BLaER1 (cell line): ENCODE results near the gene FOXF1.

Experiments
- H3K27ac ChIP-seq: shearing (Covaris generic); formaldehyde crosslinking; 2 replicates; pipeline ENCODE4 v1.8.1; 2022
- H3K27me3 ChIP-seq: shearing (Covaris generic); formaldehyde crosslinking; 2 replicates; pipeline ENCODE4 v1.8.1; 2022
- H3K36me3 ChIP-seq: shearing (Covaris generic); formaldehyde crosslinking; 2 replicates; pipeline ENCODE4 v1.8.1; 2022
- H3K4me1 ChIP-seq: shearing (Covaris generic); formaldehyde crosslinking; 2 replicates; pipeline ENCODE4 v1.8.1; 2022
- H3K4me2 ChIP-seq: shearing (Covaris generic); formaldehyde crosslinking; 2 replicates; pipeline ENCODE4 v1.8.1; 2022
- H3K4me3 ChIP-seq: shearing (Covaris generic); formaldehyde crosslinking; 2 replicates; pipeline ENCODE4 v1.8.1; 2022
- H3K9ac ChIP-seq: shearing (Covaris generic); formaldehyde crosslinking; 2 replicates; pipeline ENCODE4 v1.8.1; 2022
- H3K9me3 ChIP-seq: shearing (Covaris generic); formaldehyde crosslinking; 2 replicates; pipeline ENCODE4 v1.8.1; 2022
- H4K20me1 ChIP-seq: shearing (Covaris generic); formaldehyde crosslinking; 2 replicates; pipeline ENCODE4 v1.8.1; 2022
- Cebpa-rat ChIP-seq: shearing (Covaris generic); IDR thresholded peaks from 2 replicates; pipeline ENCODE4 v1.8.1; 2022

Gene FOXF1

DNA sequence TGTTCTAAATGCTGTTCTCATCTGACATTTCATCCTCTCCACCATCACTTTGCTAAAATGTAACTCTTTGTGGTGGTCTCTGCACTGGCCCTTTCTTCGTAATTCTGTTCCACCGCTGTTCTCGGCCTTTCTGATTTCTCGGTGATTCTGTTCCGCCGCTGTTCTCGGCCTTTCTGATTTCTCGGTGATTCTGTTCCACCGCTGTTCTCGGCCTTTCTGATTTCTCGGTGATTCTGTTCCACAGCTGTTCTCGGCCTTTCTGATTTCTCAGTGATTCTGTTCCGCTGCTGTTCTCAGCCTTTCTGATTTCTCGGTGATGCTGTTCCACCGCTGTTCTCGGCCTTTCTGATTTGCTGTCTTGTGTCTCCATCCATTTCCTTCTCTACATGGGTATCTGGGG lies 12.3 kb downstream of the FOXF1 start:
- Histone ChIP-seq H3K27ac (no peak overlapping the region), H3K36me3 (no peaks in the 10 kb centered on the region), H3K9me3 (no peaks in the 10 kb centered on the region), H3K4me1 (peaks cover 34% of the 10 kb centered on the region), H3K4me3 (no peak overlapping the region), H3K4me2 (no peak overlapping the region), H3K27me3 (peaks cover 21% of the 10 kb centered on the region), H3K9ac (no peak overlapping the region), H4K20me1 (peaks cover 23% of the 10 kb centered on the region; the same call in 1 of the 2 replicates)
- no peak for TF ChIP-seq Cebpa-rat

- H3K4me3 ChIP-seq: no peak overlapping the region
- no peak overlapping the region for H3K27ac ChIP-seq
- H3K4me1 ChIP-seq: peaks cover 40% of the 10 kb centered on the region
- peaks cover 18% of the 10 kb centered on the region; the same call in 1 of the 2 replicates for H4K20me1 ChIP-seq
- peaks cover 15% of the 10 kb centered on the region for H3K27me3 ChIP-seq
- H3K36me3 ChIP-seq: no peaks in the 10 kb centered on the region
- no peak for TF ChIP-seq Cebpa-rat
- no peak overlapping the region for H3K4me2 ChIP-seq
- no peak overlapping the region for H3K9ac ChIP-seq
- H3K9me3 ChIP-seq: no peaks in the 10 kb centered on the region
Measured at GRCh38 chr16:86523166-86523740, 12.9 kb downstream of the FOXF1 start.

DNA sequence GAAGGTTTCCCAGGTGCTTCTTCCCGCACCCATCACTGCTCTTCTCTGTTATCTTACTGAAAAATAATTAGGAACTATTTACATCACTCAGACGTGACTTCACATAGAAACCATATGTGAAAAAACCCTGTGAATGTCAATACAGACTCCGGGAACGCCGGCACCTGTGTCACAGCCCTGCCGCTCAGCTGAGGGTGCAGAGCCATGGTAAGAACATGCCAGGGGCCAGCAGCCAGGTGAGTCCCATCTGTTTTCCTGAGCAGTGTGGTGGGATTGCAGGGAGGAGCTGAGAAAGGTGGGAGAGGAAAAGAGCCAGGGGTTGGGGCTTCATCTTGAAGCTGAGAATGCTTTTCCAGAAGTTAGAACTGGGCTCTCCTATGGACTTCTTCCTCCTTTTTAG lies 13.7 kb downstream of the FOXF1 start:
- Histone ChIP-seq H3K9me3 (no peaks in the 10 kb centered on the region), H3K4me3 (no peak overlapping the region), H3K27ac (no peak overlapping the region), H3K36me3 (0 out of 2 replicates have a peak, but pooled peaks cover 4% of the 10 kb centered on the region), H3K4me2 (no peak overlapping the region), H3K4me1 (peaks cover 44% of the 10 kb centered on the region), H4K20me1 (peaks cover 10% of the 10 kb centered on the region; the same call in 1 of the 2 replicates), H3K27me3 (peaks cover 7% of the 10 kb centered on the region), H3K9ac (no peak overlapping the region)
- no peak for TF ChIP-seq Cebpa-rat

DNA sequence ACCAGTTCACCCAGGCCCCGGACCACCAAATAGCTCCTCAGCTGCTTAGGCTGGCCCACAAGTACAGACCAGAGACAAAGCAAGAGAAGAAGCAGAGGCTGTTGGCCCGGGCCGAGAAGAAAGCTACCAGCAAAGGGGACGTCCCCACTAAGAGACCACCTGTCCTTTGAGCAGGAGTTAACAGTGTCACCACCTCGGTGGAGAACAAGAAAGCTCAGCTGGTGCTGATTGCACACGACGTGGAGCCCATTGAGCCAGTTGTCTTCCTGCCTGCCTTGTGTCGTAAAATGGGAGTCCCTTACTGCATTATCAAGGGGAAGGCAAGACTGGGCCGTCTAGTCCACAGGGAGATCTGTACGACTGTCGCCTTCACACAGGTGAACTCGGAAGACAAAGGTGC lies 15.4 kb downstream of the FOXF1 start:
- Histone ChIP-seq H3K27me3 (no peaks in the 10 kb centered on the region), H3K4me3 (no peak overlapping the region), H3K4me2 (no peak overlapping the region), H3K4me1 (peaks cover 31% of the 10 kb centered on the region), H4K20me1 (no peaks in the 10 kb centered on the region), H3K36me3 (peaks cover 13% of the 10 kb centered on the region; the same call in 1 of the 2 replicates), H3K9ac (no peak overlapping the region), H3K27ac (no peak overlapping the region), H3K9me3 (no peaks in the 10 kb centered on the region)
- no peak for TF ChIP-seq Cebpa-rat

- Histone ChIP-seq H3K36me3 (peaks cover 23% of the 10 kb centered on the region), H3K9me3 (no peaks in the 10 kb centered on the region), H3K27ac (no peak overlapping the region), H3K4me3 (no peak overlapping the region), H3K4me1 (peaks cover 14% of the 10 kb centered on the region), H3K4me2 (peak overlapping the region; percentile 61), H3K27me3 (no peaks in the 10 kb centered on the region), H4K20me1 (no peaks in the 10 kb centered on the region), H3K9ac (no peak overlapping the region)
- TF ChIP-seq Cebpa-rat: no peak
Measured at GRCh38 chr16:86527366-86527765, 17.0 kb downstream of the FOXF1 start.

GRCh38 chr16:86528061-86528929 lies 18.0 kb downstream of the FOXF1 start:
- no peak for TF ChIP-seq Cebpa-rat
- H3K27ac ChIP-seq: no peak overlapping the region
- peaks cover 32% of the 10 kb centered on the region for H3K36me3 ChIP-seq
- no peak overlapping the region for H3K9ac ChIP-seq
- peak overlapping the region; percentile 61 for H3K4me2 ChIP-seq
- H3K27me3 ChIP-seq: no peaks in the 10 kb centered on the region
- H3K9me3 ChIP-seq: no peaks in the 10 kb centered on the region
- H3K4me1 ChIP-seq: peaks cover 14% of the 10 kb centered on the region
- H4K20me1 ChIP-seq: no peaks in the 10 kb centered on the region
- H3K4me3 ChIP-seq: no peak overlapping the region

- H3K9ac ChIP-seq: no peak overlapping the region
- H3K4me3 ChIP-seq: no peak overlapping the region
- peaks cover 14% of the 10 kb centered on the region for H3K4me1 ChIP-seq
- H3K27ac ChIP-seq: no peak overlapping the region
- no peaks in the 10 kb centered on the region for H3K27me3 ChIP-seq
- no peaks in the 10 kb centered on the region for H3K9me3 ChIP-seq
- H3K36me3 ChIP-seq: peaks cover 37% of the 10 kb centered on the region
- no peaks in the 10 kb centered on the region for H4K20me1 ChIP-seq
- no peak for TF ChIP-seq Cebpa-rat
- H3K4me2 ChIP-seq: no peak overlapping the region
Measured at GRCh38 chr16:86529160-86529559, 18.8 kb downstream of the FOXF1 start.

DNA sequence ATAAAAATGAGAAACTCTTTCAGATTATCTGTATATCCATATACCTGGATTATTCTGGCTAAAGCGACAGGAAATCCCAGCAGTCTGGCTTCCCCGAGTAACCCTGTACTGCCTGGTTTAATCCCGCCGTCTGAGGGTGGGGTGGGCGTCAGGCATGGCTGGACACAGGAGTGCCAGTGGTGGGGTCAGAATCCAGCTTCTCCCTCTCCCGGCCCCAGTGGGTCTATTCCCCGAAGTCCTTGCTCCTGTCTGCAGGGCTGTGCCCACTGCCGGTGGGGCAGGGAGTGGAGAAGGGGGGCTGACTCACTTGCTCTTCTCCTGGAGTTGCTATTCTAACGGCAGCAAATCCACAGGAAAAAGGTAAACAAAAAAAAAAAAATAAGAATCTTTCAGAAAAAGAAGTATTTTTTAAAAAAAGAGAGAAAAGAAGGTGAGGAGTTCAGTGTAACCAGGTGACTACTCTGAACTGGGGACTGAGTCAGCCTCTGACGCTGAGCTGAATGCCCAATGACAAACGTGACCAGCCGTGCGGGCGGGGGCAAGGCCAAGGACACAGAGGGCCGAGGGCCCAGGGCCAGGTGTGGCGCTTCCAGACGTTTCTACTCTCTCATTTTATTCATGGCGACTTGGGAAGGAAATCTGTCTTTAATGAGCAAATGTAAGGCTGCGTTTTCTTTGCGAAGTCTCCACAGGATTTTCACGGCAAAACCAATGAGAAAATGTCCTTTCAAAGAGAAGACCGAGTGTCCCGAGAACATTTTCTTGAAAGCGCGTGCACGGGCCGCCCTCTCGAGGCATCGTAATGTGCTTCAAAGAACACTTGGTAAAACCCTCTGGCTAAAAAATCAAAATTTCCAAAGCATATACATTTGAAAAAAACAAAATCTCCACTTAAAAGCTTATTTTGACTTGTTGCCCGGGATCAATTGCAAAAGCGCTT lies 20.2 kb downstream of the FOXF1 start:
- Histone ChIP-seq H3K9me3 (no peaks in the 10 kb centered on the region), H3K9ac (no peak overlapping the region), H3K36me3 (peaks cover 43% of the 10 kb centered on the region), H4K20me1 (no peaks in the 10 kb centered on the region), H3K27ac (no peak overlapping the region), H3K4me1 (peaks cover 14% of the 10 kb centered on the region), H3K27me3 (no peaks in the 10 kb centered on the region), H3K4me2 (no peak overlapping the region), H3K4me3 (no peak overlapping the region)
- no peak for TF ChIP-seq Cebpa-rat

DNA sequence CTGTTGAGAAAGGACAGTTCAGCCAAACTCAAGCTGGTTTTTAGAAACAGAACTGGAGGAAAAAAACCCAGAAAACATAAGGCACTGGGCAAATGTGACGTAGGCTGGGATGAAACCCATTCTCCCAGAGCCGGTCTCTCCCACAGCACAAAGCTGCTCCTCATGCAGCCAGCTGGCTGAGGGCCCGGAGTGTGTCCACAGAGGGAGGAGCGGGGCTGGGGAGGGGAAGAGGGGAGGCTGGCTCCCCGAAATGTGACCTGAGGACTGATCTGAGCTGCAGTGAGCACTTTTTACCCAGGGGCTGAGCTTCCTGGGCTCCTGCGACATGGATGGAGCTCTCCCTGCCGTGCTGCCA lies 20.8 kb downstream of the FOXF1 start:
- Histone ChIP-seq H3K9ac (no peak overlapping the region), H3K27me3 (no peaks in the 10 kb centered on the region), H3K9me3 (no peaks in the 10 kb centered on the region), H3K27ac (no peak overlapping the region), H3K36me3 (peaks cover 50% of the 10 kb centered on the region), H4K20me1 (no peaks in the 10 kb centered on the region), H3K4me2 (no peak overlapping the region), H3K4me1 (peaks cover 14% of the 10 kb centered on the region), H3K4me3 (no peak overlapping the region)
- no peak for TF ChIP-seq Cebpa-rat
